Stimulated activated naive B cell treated with anti-CD40 and anti-IgM and Interleukin-4, amounts not matched to agents 10 μg/mL and 1 μg/mL and 100 μg/mL, for 72 hours (primary cell): Measurements from ENCODE around the gene PLA1A.

Experiments
- ATAC-seq, 2 donors: fragments of 150-1000 bp; cut with Tn5 transposase; replicated peaks; 2 replicates each; pipeline ENCODE4 v1.10.0; 2021; ENCODE audit warnings: moderate library complexity in 1 of 2
- DNase-seq: peaks from one replicate; pipeline ENCODE4 v3.0.0; 2021
- H3K27ac Mint-ChIP-seq: one replicate; pipeline ENCODE4 v1.8.0; 2022; ENCODE audit warnings: mild to moderate bottlenecking, mixed read lengths
- H3K27me3 Mint-ChIP-seq, 2 donors: one replicate each; pipeline ENCODE4 v1.8.0; 2022; ENCODE audit warnings: mixed read lengths in 2 of 2
- H3K36me3 Mint-ChIP-seq, 2 donors: one replicate each; pipeline ENCODE4 v1.8.0; 2022; ENCODE audit warnings: mixed read lengths in 2 of 2, mild to moderate bottlenecking in 1 of 2
- H3K4me1 Mint-ChIP-seq, 2 donors: one replicate each; pipeline ENCODE4 v1.8.0; 2022; ENCODE audit warnings: mixed read lengths in 2 of 2, mild to moderate bottlenecking in 1 of 2
- H3K4me3 Mint-ChIP-seq, 2 donors: one replicate each; pipeline ENCODE4 v1.8.0; 2022; ENCODE audit warnings: mild to moderate bottlenecking in 2 of 2, mixed read lengths in 2 of 2, moderate library complexity in 1 of 2
- H3K9me3 Mint-ChIP-seq, 2 donors: one replicate each; pipeline ENCODE4 v1.8.0; 2022; ENCODE audit warnings: mixed read lengths in 2 of 2, mild to moderate bottlenecking in 1 of 2

The PLA1A gene

DNA sequence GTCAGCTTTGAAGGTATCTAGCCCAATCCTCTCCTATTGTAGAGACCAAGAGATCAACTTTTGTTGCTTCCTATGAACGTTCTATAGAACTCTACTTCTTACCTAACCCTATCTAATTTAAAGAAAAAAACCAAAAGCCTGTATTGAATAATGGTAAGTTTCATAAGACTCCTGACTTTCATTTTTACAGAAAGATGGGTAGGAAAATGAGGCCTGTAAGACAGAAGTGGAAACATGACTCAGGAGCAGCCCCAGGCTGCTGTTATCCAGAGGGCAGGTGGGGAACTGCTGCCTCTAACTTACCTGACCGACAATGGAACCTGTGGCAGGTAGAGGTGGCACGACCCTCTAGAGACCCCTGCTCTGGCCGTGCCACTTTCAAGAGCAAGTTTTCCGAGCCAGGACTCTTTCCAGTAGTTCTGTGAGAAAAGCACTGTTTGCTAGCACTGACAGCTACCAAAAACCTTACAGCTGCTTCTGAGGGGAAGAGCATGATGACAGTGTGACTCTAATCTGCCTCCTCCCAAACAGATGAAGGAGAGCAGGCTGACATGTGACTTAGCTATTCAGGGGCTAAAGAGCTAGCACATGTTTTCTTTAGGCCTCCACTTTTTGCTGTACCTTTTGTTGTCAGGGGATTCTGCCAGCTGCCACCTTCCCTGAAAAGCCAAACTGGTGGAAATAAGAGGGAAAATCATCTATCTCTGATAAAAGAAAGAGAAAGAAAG is 45.2 kb downstream of the PLA1A start:
- DNase-seq (no peak), ATAC-seq (no peak)
- H3K36me3 Mint-ChIP-seq: peaks cover 50 to 56% of the 10 kb centered on the region in 2 donors
- H3K27ac Mint-ChIP-seq: no peak overlapping the region
- H3K27me3 Mint-ChIP-seq: no peaks in the 10 kb centered on the region
- H3K9me3 Mint-ChIP-seq: peaks cover 0 to 3% of the 10 kb centered on the region in 2 donors
- peaks cover 25 to 27% of the 10 kb centered on the region in 2 donors for H3K4me1 Mint-ChIP-seq
- H3K4me3 Mint-ChIP-seq: no peak overlapping the region

- H3K36me3 Mint-ChIP-seq: peaks cover 53 to 58% of the 10 kb centered on the region in 2 donors
- peaks cover 18 to 21% of the 10 kb centered on the region in 2 donors for H3K4me1 Mint-ChIP-seq
- no peaks in the 10 kb centered on the region for H3K27me3 Mint-ChIP-seq
- peaks cover 0 to 3% of the 10 kb centered on the region in 2 donors for H3K9me3 Mint-ChIP-seq
- no peak for ATAC-seq
- no peak overlapping the region for H3K4me3 Mint-ChIP-seq
- DNase-seq: no peak
- H3K27ac Mint-ChIP-seq: no peak overlapping the region
Observed at GRCh38 chr3:119643528-119643927, 45.8 kb downstream of the PLA1A start.

DNA sequence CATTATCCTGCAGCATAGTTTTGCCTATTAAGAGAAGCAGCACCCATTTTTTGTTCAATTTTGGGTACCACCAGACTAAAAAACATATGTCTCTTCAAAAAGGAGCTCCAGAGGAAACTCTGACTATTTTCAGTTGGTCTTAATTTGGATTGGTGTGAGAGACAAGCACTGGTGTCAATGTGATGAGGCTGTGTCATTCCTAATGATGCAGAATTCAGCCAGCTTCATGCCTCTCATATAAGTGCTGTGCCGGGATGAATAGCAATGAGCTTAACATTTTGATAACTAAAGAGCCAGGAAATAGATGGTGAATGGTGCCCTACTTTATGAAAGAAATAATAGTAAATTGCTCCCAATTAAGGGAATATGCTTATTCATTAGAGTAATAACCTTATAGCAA is 46.8 kb downstream of the PLA1A start:
- no peak overlapping the region for H3K27ac Mint-ChIP-seq
- ATAC-seq (no peak), DNase-seq (no peak)
- peaks cover 9 to 16% of the 10 kb centered on the region in 2 donors for H3K4me1 Mint-ChIP-seq
- H3K9me3 Mint-ChIP-seq: peaks cover 0 to 3% of the 10 kb centered on the region in 2 donors
- no peak overlapping the region for H3K4me3 Mint-ChIP-seq
- H3K27me3 Mint-ChIP-seq: no peaks in the 10 kb centered on the region
- peaks cover 56 to 57% of the 10 kb centered on the region in 2 donors for H3K36me3 Mint-ChIP-seq

DNA sequence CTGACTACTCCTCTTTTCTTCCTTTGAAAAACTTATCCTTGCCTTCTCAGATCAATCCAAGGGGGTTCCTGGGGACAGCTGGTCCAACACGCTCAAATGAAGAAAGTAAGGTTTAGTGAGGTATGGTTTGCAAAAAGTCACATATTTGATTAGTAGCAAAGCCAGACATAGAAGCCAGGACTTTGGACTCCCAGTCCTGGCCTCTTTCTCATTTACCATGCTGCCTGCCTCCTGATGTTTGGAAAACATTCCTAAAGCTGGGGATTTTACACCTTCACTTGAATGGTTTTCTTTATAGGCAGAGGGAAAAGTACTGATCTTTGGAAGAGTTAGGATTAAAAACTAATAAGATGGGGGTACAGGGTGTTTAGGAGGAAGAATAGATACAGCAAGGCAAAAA is 48.1 kb downstream of the PLA1A start:
- H3K4me1 Mint-ChIP-seq: peaks cover 0 to 14% of the 10 kb centered on the region in 2 donors
- H3K4me3 Mint-ChIP-seq: no peak overlapping the region
- H3K36me3 Mint-ChIP-seq: peaks cover 50 to 51% of the 10 kb centered on the region in 2 donors
- ATAC-seq (no peak), DNase-seq (no peak)
- no peaks in the 10 kb centered on the region for H3K9me3 Mint-ChIP-seq
- no peaks in the 10 kb centered on the region for H3K27me3 Mint-ChIP-seq
- no peak overlapping the region for H3K27ac Mint-ChIP-seq

DNA sequence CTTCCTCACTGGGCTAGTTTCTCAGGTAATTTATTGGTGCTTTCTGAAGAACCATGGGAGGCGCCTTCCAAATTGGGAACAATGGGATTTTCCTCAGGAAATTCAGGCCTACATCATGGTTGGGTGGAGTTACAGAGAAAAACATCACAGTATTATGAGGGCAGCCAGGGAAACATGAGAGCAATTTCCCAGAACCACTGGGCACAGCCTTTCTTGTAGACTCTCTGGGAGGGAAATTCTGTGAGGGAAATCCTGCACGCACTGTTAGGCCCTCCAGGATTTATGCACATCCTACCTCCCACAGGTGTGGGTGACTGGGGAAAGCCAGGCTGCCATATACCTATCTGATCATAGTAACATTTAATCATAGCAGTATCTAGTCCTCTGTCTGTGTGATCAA is 49.5 kb downstream of the PLA1A start:
- ATAC-seq (no peak), DNase-seq (no peak)
- H3K27ac Mint-ChIP-seq: no peak overlapping the region
- H3K27me3 Mint-ChIP-seq: no peaks in the 10 kb centered on the region
- H3K36me3 Mint-ChIP-seq: peaks cover 46 to 50% of the 10 kb centered on the region in 2 donors
- no peaks in the 10 kb centered on the region for H3K9me3 Mint-ChIP-seq
- peaks cover 5 to 16% of the 10 kb centered on the region in 2 donors for H3K4me1 Mint-ChIP-seq
- H3K4me3 Mint-ChIP-seq: no peak overlapping the region

- H3K4me3 Mint-ChIP-seq: no peak overlapping the region
- H3K27me3 Mint-ChIP-seq: no peaks in the 10 kb centered on the region
- H3K9me3 Mint-ChIP-seq: no peaks in the 10 kb centered on the region
- no peak for ATAC-seq
- no peak for DNase-seq
- H3K36me3 Mint-ChIP-seq: peaks cover 53 to 54% of the 10 kb centered on the region in 2 donors
- H3K4me1 Mint-ChIP-seq: peaks cover 13 to 19% of the 10 kb centered on the region in 2 donors
- no peak overlapping the region for H3K27ac Mint-ChIP-seq
Observed at GRCh38 chr3:119647843-119648575, 50.3 kb downstream of the PLA1A start.

- Mint-ChIP-seq H3K4me3 (no peak overlapping the region), H3K9me3 (no peaks in the 10 kb centered on the region), H3K36me3 (peaks cover 56 to 65% of the 10 kb centered on the region in 2 donors), H3K4me1 (peaks cover 22% of the 10 kb centered on the region in 2 donors), H3K27me3 (no peaks in the 10 kb centered on the region), H3K27ac (no peak overlapping the region)
- no peak for ATAC-seq
- DNase-seq: no peak
Observed at GRCh38 chr3:119649761-119650160, 52.1 kb downstream of the PLA1A start.

- Mint-ChIP-seq H3K9me3 (no peaks in the 10 kb centered on the region), H3K27me3 (no peaks in the 10 kb centered on the region), H3K36me3 (peaks cover 51 to 58% of the 10 kb centered on the region in 2 donors), H3K4me1 (peaks cover 15 to 22% of the 10 kb centered on the region in 2 donors), H3K4me3 (peak overlapping the region; percentile 14 to 23), H3K27ac (peak overlapping the region; percentile 72)
- ATAC-seq (peak; percentile 52 to 66), DNase-seq (no peak)
Observed at GRCh38 chr3:119652306-119653033, 54.8 kb downstream of the PLA1A start.

- Mint-ChIP-seq H3K4me3 (no peak overlapping the region), H3K9me3 (no peaks in the 10 kb centered on the region), H3K4me1 (peaks cover 17 to 22% of the 10 kb centered on the region in 2 donors), H3K27me3 (no peaks in the 10 kb centered on the region), H3K36me3 (peaks cover 50 to 58% of the 10 kb centered on the region in 2 donors), H3K27ac (peak overlapping the region; percentile 2)
- DNase-seq: no peak
- ATAC-seq: peak; percentile 43 to 55
Observed at GRCh38 chr3:119653876-119654275, 56.2 kb downstream of the PLA1A start.

GRCh38 chr3:119657887-119658702 is 60.4 kb downstream of the PLA1A start:
- DNase-seq: no peak
- no peak overlapping the region for H3K4me3 Mint-ChIP-seq
- no peaks in the 10 kb centered on the region for H3K9me3 Mint-ChIP-seq
- ATAC-seq: no peak
- H3K4me1 Mint-ChIP-seq: peaks cover 27 to 35% of the 10 kb centered on the region in 2 donors
- H3K27ac Mint-ChIP-seq: no peak overlapping the region
- H3K36me3 Mint-ChIP-seq: peaks cover 38 to 57% of the 10 kb centered on the region in 2 donors
- no peaks in the 10 kb centered on the region for H3K27me3 Mint-ChIP-seq

- H3K27ac Mint-ChIP-seq: no peak overlapping the region
- H3K4me3 Mint-ChIP-seq: no peak overlapping the region
- DNase-seq (no peak), ATAC-seq (no peak)
- no peaks in the 10 kb centered on the region for H3K27me3 Mint-ChIP-seq
- no peaks in the 10 kb centered on the region for H3K9me3 Mint-ChIP-seq
- H3K4me1 Mint-ChIP-seq: peaks cover 29 to 39% of the 10 kb centered on the region in 2 donors
- H3K36me3 Mint-ChIP-seq: peaks cover 38 to 57% of the 10 kb centered on the region in 2 donors
Observed at GRCh38 chr3:119658994-119659393, 61.3 kb downstream of the PLA1A start.

DNA sequence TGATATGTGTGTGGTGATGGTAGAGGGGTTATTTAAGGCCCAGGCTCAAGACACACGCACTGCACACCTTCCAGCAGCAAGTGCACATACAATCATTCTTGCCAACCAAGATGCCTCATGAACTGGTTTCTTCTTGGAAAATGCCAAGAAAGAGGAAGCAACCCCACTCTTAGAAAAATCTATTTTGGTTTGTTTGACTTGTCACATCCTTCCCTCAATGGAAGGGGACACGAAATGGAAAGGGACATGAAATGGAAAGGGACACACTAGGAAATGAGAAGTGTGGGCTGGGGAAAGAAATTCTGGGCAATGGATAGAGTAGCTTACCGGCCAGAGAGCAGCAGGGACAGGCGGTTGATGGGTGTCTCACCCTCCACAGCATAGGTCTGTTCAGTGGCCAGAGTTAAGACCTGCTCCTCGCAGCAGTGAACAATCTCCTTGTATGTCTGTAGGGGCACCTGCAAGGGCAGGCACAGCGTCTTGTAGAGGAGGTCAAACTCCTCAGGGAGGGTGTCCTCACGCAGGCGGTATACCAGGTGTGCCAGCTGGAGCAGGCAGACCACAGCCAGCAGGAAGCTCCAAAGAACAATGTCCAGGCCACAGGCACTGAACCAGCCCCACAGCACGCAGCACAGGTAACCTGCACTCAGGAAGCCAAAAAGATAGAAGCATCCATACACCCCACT is 62.1 kb downstream of the PLA1A start:
- DNase-seq (no peak), ATAC-seq (peak; percentile 35 to 42)
- peak overlapping the region; percentile 39 for H3K27ac Mint-ChIP-seq
- peaks cover 40 to 57% of the 10 kb centered on the region in 2 donors for H3K36me3 Mint-ChIP-seq
- peaks cover 34 to 43% of the 10 kb centered on the region in 2 donors for H3K4me1 Mint-ChIP-seq
- H3K9me3 Mint-ChIP-seq: no peaks in the 10 kb centered on the region
- H3K4me3 Mint-ChIP-seq: no peak overlapping the region
- no peaks in the 10 kb centered on the region for H3K27me3 Mint-ChIP-seq
